HepG2 (cell line): Measurements from ENCODE around the gene MRPL9. TPM values are rescaled to one million over a fixed set of nuclear protein-coding genes. Genes with fewer than 3 reads are reported as not detected.

Source experiments
- ATAC-seq: fragments of 200-7000 bp; cut with Tn5 transposase; 3 replicates; pipeline ENCODE4 v1.9.1; 2020; ENCODE audit warnings: mild to moderate bottlenecking, moderate library complexity
- Bru-seq: library from RNA; stranded (reverse); fragments of 400-500 nt; gene quantifications from one replicate; lab custom pipeline; 2021; lab: Mats Ljungman, UMichigan
- BruChase-seq, 2 experiments: library from RNA; stranded (reverse); fragments of 400-500 nt; gene quantifications; one replicate each; lab custom pipeline; 2021; lab: Mats Ljungman, UMichigan
- BruUV-seq: library from RNA; stranded (reverse); fragments of 400-500 nt; replicated peaks from 2 replicates; lab custom pipeline; 2021; lab: Mats Ljungman, UMichigan
- CTCF ChIA-PET: fragments of 300-600 bp; formaldehyde crosslinking; extraction: SDS; loops from one replicate; lab custom pipeline; 2021; ENCODE audit warnings: low total read pairs, inconsistent platforms, low intra/inter-chr PET ratio; lab: Yijun Ruan, JAX
- POLR2A ChIA-PET: fragments of 350-600 bp; sonication (Branson Sonifier 250); formaldehyde crosslinking; loops from one replicate; lab custom pipeline; 2020; ENCODE audit warnings: antibody characterized with exemption, inconsistent platforms; lab: Yijun Ruan, JAX
- DNase-seq: peaks from one replicate; pipeline ENCODE4 v3.0.0-alpha.2; 2015; ENCODE audit warnings: low spot score
- FAIRE-seq: peaks from 3 replicates; lab custom pipeline; 2011; peaks lifted over from hg19 to GRCh38; lab: Jason Lieb, UNC
- H2AFZ ChIP-seq: one replicate; pipeline ENCODE4 v1.6.1; 2011; ENCODE audit warnings: low read length, inconsistent platforms
- H3K27ac ChIP-seq: fragments of 300-600 bp; 3 replicates; pipeline ENCODE4 v1.8.0; 2011; ENCODE audit warnings: mixed run types, mild to moderate bottlenecking, mixed read lengths, low read length, inconsistent platforms; ENCODE audit not compliant: insufficient read depth; ENCODE audit errors: extremely low read length
- H3K27me3 ChIP-seq, 2 experiments: fragments of 200-600 bp in 1 of 2; 2 replicates in 1 of 2; 3 replicates in 1 of 2; pipeline versions ENCODE4 v1.6.0 to v1.8.0; 2011; ENCODE audit warnings: low read length in 2 of 2, mild to moderate bottlenecking in 2 of 2, moderate library complexity in 2 of 2, inconsistent platforms in 1 of 2; ENCODE audit not compliant: insufficient read depth in 2 of 2, control insufficient read depth in 1 of 2
- H3K36me3 ChIP-seq, 2 experiments: fragments of 200-600 bp in 1 of 2; replicated peaks in 1 of 2; 2 replicates in 1 of 2; 3 replicates in 1 of 2; pipeline versions ENCODE4 v1.5.1 to v1.8.0; 2011; ENCODE audit warnings: low read length in 2 of 2, inconsistent platforms in 1 of 2; ENCODE audit not compliant: insufficient read depth in 2 of 2, control insufficient read depth in 1 of 2
- H3K4me1 ChIP-seq: 2 replicates; pipeline ENCODE4 v1.5.1; 2012; ENCODE audit warnings: low read length, inconsistent platforms; ENCODE audit not compliant: insufficient read depth
- H3K4me2 ChIP-seq: 2 replicates; pipeline ENCODE4 v1.6.0; 2011; ENCODE audit warnings: low read depth, low read length, inconsistent platforms
- H3K4me3 ChIP-seq, 3 experiments: fragments of 200-600 bp in 1 of 3; sonication (generic), shearing (Covaris generic) in 1 of 3; replicated peaks in 1 of 3; 2 replicates each; pipeline ENCODE4 v1.5.1; 2011 to 2016; ENCODE audit warnings: low read length in 3 of 3, inconsistent platforms in 2 of 3, low read depth in 2 of 3, mild to moderate bottlenecking in 2 of 3, control low read depth in 1 of 3, mixed read lengths in 1 of 3; ENCODE audit not compliant: insufficient read depth in 1 of 3
- H3K79me2 ChIP-seq: one replicate; pipeline ENCODE4 v1.6.1; 2011; ENCODE audit warnings: low read length, inconsistent platforms; ENCODE audit not compliant: insufficient read depth
- H3K9ac ChIP-seq: 2 replicates; pipeline ENCODE4 v1.6.0; 2011; ENCODE audit warnings: mild to moderate bottlenecking, low read depth, low read length, inconsistent platforms; ENCODE audit not compliant: insufficient read depth
- H3K9me3 ChIP-seq: 2 replicates; pipeline ENCODE4 v1.5.1; 2012; ENCODE audit warnings: mild to moderate bottlenecking, low read length
- H4K20me1 ChIP-seq: 2 replicates; pipeline ENCODE4 v1.6.0; 2011; ENCODE audit warnings: inconsistent platforms, mild to moderate bottlenecking, low read length, moderate library complexity; ENCODE audit not compliant: insufficient read depth
- ELF1 ChIP-seq: sonication (generic); formaldehyde crosslinking; IDR thresholded peaks from 2 replicates; pipeline ENCODE4 v1.4.0; 2020; ENCODE audit warnings: missing genetic modification reagents
- EZH2 ChIP-seq: conservative IDR thresholded peaks from 2 replicates; pipeline ENCODE4 v1.6.1; 2012; ENCODE audit warnings: mild to moderate bottlenecking, low read depth, low read length, moderate library complexity
- GZF1 ChIP-seq: sonication (generic); formaldehyde crosslinking; IDR thresholded peaks from 2 replicates; pipeline ENCODE4 v1.5.1; 2020; ENCODE audit warnings: mild to moderate bottlenecking, missing genetic modification reagents
- HHEX ChIP-seq: IDR thresholded peaks from 2 replicates; pipeline ENCODE4 v1.6.1; 2016; ENCODE audit warnings: control low read depth
- MYC ChIP-seq: sonication (generic); formaldehyde crosslinking; IDR thresholded peaks from 2 replicates; pipeline ENCODE4 v1.9.0; 2021; ENCODE audit warnings: missing genetic modification reagents, borderline replicate concordance
- PAF1 ChIP-seq: IDR thresholded peaks from 2 replicates; pipeline ENCODE4 v1.6.1; 2016; ENCODE audit warnings: missing genetic modification reagents, missing compliant biosample characterization
- PAX8 ChIP-seq: sonication (generic); formaldehyde crosslinking; IDR thresholded peaks from 2 replicates; pipeline ENCODE4 v1.8.0; 2022; ENCODE audit warnings: mild to moderate bottlenecking, missing genetic modification reagents, borderline replicate concordance
- RFX3 ChIP-seq: IDR thresholded peaks from 2 replicates; pipeline ENCODE4 v1.6.1; 2016; ENCODE audit warnings: missing biosample characterization, missing genetic modification reagents
- WGBS: methylation state at CpG from one replicate; pipeline ENCODE4 v1.1.6; 2017; ENCODE audit warnings: low lambda C conversion rate; 5-methylcytosine and 5-hydroxymethylcytosine counted together
- in situ Hi-C: cut with HindIII; loops from 2 replicates; pipeline ENCODE4 v1.10.0; 2017; ENCODE audit warnings: low pct_unique_long_range_greater_than_20kb; ENCODE audit not compliant: extremely low pct_ligation_motif_present
- intact Hi-C: fragments of 100-400 bp; cut with micrococcal nuclease; formaldehyde crosslinking; loops from one replicate; pipeline ENCODE4 v1.10.0; 2022; ENCODE audit not compliant: unreplicated experiment
- long read RNA-seq, 2 experiments: library from RNA in 1 of 2; library from polyadenylated mRNA in 1 of 2; stranded (forward) in 1 of 2; unstranded in 1 of 2; transcript quantifications; one replicate each; pipeline ENCODE4 v2.0.0, GENCODE V29; 2019 to 2022
- polyA minus RNA-seq, 3 experiments: library from RNA; depleted of rRNA, polyadenylated mRNA; stranded (reverse); fragments of >200 nt; gene quantifications; 2 replicates each; pipeline ENCODE4 v1.2.3, GENCODE V29; 2011; ENCODE audit warnings: low replicate concordance in 1 of 3
- polyA plus RNA-seq, 8 experiments: library from polyadenylated mRNA; depleted of rRNA in 3 of 8; stranded (reverse) in 7 of 8; unstranded in 1 of 8; fragments of >200 nt; fragmentation: Illumina TruSeq in 4 of 8; extraction: Trizol in 4 of 8; gene quantifications; 2 replicates each; pipeline versions ENCODE4 v1.2.1 to v1.2.3, GENCODE V29; 2011 to 2016; ENCODE audit warnings: low read depth in 4 of 8, missing spikeins in 1 of 8, mixed read lengths in 1 of 8; ENCODE audit not compliant: insufficient read depth in 1 of 8
- total RNA-seq, 5 experiments: library from RNA; depleted of rRNA; stranded (reverse); fragments of >200 nt; fragmentation: Illumina TruSeq; extraction: Trizol; gene quantifications; 2 replicates each; pipeline ENCODE4 v1.2.3, GENCODE V29; 2016; ENCODE audit warnings: low read depth in 1 of 5
- TF ChIP-seq, protein P1 (sequence below): sonication (generic); formaldehyde crosslinking; IDR thresholded peaks from 2 replicates; pipeline ENCODE4 v1.5.1; 2020; ENCODE audit warnings: missing genetic modification reagents, mild to moderate bottlenecking, borderline replicate concordance
- TF ChIP-seq, protein P2 (sequence below): sonication (generic); formaldehyde crosslinking; IDR thresholded peaks from 2 replicates; pipeline ENCODE4 v1.8.1; 2023; ENCODE audit warnings: missing genetic modification reagents, mild to moderate bottlenecking, borderline replicate concordance
- TF ChIP-seq, protein P3 (sequence below): sonication (generic); formaldehyde crosslinking; IDR thresholded peaks from 2 replicates; pipeline ENCODE4 v1.9.0; 2022; ENCODE audit warnings: missing genetic modification reagents, mild to moderate bottlenecking, borderline replicate concordance

The MRPL9 gene
- total RNA-seq (2016; rRNA removed; fragmentation: Illumina TruSeq; extraction: Trizol): 107 and 119 TPM in 2 replicates
- total RNA-seq (2016; cell fraction: cytosol; rRNA removed; fragmentation: Illumina TruSeq; extraction: Trizol; ENCODE audit: low read depth): 60.2 TPM in 2 replicates
- total RNA-seq (2016; cell fraction: insoluble cytoplasmic fraction; rRNA removed; fragmentation: Illumina TruSeq; extraction: Trizol): 102 and 120 TPM in 2 replicates
- total RNA-seq (2016; cell fraction: membrane; rRNA removed; fragmentation: Illumina TruSeq; extraction: Trizol): 64.6 and 69.8 TPM in 2 replicates
- 48.1 and 63.1 TPM in 2 replicates for total RNA-seq (2016; cell fraction: nucleus; rRNA removed; fragmentation: Illumina TruSeq; extraction: Trizol)
- polyA plus RNA-seq (2011; rRNA removed): 64.3 and 72.1 TPM in 2 replicates
- 52.6 and 61.1 TPM in 2 replicates for polyA plus RNA-seq (2011; cell fraction: cytosol; rRNA removed)
- 70.6 and 76.7 TPM in 2 replicates for polyA plus RNA-seq (2011; cell fraction: nucleus; rRNA removed)
- polyA plus RNA-seq (2012): 66.7 and 75.5 TPM in 2 replicates
- 43.8 and 46.0 TPM in 2 replicates for polyA plus RNA-seq (2016; cell fraction: cytosol; fragmentation: Illumina TruSeq; extraction: Trizol; ENCODE audit: low read depth)
- 120 and 126 TPM in 2 replicates for polyA plus RNA-seq (2016; cell fraction: insoluble cytoplasmic fraction; fragmentation: Illumina TruSeq; extraction: Trizol; ENCODE audit: low read depth)
- 60.2 and 71.9 TPM in 2 replicates for polyA plus RNA-seq (2016; cell fraction: membrane; fragmentation: Illumina TruSeq; extraction: Trizol; ENCODE audit: low read depth)
- polyA plus RNA-seq (2016; cell fraction: nucleus; fragmentation: Illumina TruSeq; extraction: Trizol; ENCODE audit: insufficient read depth, low read depth): 76.3 and 94.3 TPM in 2 replicates
- polyA minus RNA-seq (2011; rRNA and poly(A)+ RNA removed; ENCODE audit: low replicate concordance): 27.1 and 132 TPM in 2 replicates
- 36.5 and 37.1 TPM in 2 replicates for polyA minus RNA-seq (2011; cell fraction: cytosol; rRNA and poly(A)+ RNA removed)
- 35.1 and 42.1 TPM in 2 replicates for polyA minus RNA-seq (2011; cell fraction: nucleus; rRNA and poly(A)+ RNA removed)
- percentile 87 among the genes with signal in this experiment for Bru-seq, nascent RNA
- BruChase-seq, experiment 1, labeled RNA remaining after a 6-hour chase: percentile 93 among the genes with signal in this experiment
- percentile 86 among the genes with signal in this experiment for BruChase-seq, experiment 2, labeled RNA remaining after a 2-hour chase
- long read RNA-seq, experiment 1, transcript MRPL9-201 (6 exons, 882 nt): minor isoform, 25 of 109 reads
- long read RNA-seq, experiment 1, transcript MRPL9-202 (7 exons, 1,296 nt): major isoform, 67 of 109 reads
- long read RNA-seq, experiment 1, partial matches to known transcripts: 6 of 109 reads
- long read RNA-seq, experiment 1, other reads (novel, unspliced or antisense): 10 of 109 reads
- long read RNA-seq, experiment 2, transcript MRPL9-201 (6 exons, 882 nt): minor isoform, 29 of 154 reads
- long read RNA-seq, experiment 2, transcript MRPL9-202 (7 exons, 1,296 nt): major isoform, 91 of 154 reads
- long read RNA-seq, experiment 2, partial matches to known transcripts: 11 of 154 reads
- long read RNA-seq, experiment 2, other reads (novel, unspliced or antisense): 22 of 154 reads

DNA sequence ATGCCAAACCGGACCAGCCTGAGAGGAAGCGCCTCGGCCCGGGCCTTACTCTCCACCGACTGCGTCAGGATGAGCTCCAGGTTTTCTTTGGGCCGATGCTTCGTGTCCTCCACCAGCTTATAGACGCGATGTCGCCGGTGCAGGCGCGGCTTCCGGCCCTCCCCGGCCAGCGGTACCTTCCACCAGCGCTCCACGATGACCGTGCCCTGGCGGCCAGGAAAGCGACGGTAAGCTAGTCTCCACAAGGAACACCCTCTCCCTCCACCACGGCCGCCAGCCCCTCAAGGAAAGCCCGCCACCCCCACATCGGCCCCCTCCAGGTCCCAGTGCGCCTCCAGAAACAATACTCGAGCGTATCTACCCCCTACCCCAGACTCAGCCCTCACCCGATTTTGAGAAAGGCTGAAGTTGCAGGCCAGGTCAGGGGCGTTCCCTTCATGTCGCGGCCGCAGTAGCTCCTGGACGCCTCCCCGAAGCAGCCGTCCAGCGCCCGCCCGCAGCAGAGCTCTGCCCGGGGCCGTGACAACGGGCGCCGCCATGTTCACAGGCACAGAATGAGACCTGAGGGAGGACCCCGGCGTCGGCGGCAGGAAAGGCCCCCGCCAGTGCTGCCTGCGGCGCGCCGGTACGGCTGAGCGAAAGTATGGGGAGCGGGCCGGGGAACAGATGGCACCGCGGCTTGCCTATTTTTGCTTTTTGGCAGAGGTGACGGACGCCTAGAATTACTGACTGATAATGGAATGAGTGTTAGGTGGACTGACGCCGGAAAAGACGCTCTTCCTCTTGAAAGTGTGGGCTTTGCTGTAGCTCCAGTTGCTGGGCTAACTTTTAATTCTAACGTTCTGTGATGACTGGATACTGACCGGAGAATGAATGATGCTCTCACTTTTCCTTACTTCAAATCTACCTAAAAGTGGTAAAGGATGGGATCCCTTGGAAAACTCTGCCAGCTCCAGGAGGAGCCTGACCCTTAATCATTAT is at the start of gene MRPL9:
MRPL9 (minus strand) TSS at position 556 of the 981 bp plus-strand sequence; CDS start at position 539, 17 bp downstream.
- peak within 1 kb of the TSS; percentile 84 for H3K4me2 ChIP-seq
- H3K9me3 ChIP-seq: no peaks in the 10 kb centered on the region
- H3K4me1 ChIP-seq: peaks cover 24% of the 10 kb centered on the region
- no peaks in the 10 kb centered on the region for H4K20me1 ChIP-seq
- H3K36me3 ChIP-seq: peaks cover 6 to 28% of the 10 kb centered on the region in 2 experiments
- WGBS: under 1% methylated on average over 36 of the region's 68 CpGs
- peaks cover 5% of the 10 kb centered on the region for H3K79me2 ChIP-seq
- in situ Hi-C loops (no loop called here), intact Hi-C loops (loop anchor here (10.0 kb wide), 1 partner anchor 72 kb away; the partner anchor contains the start of genes C2CD4D and RORC)
- ChIA-PET POLR2A (interaction anchor here (0.6 to 1.7 kb wide), 12 partner anchors 13 to 1965 kb away, joined by 3 to 21 read pairs (median 4); partner anchors contain the start of genes C2CD4D, INTS3, RORC and TDRKH), CTCF (no interaction called here)
- no peaks in the 10 kb centered on the region; a peak in 1 of 5 replicates for H3K27me3 ChIP-seq
- DNase-seq (peak; percentile 60), FAIRE-seq (no peak), ATAC-seq (peak; percentile 99)
- H3K9ac ChIP-seq: peak within 1 kb of the TSS; percentile 75
- peak within 1 kb of the TSS; percentile 72 to 95 (median 92) for H3K4me3 ChIP-seq
- H3K27ac ChIP-seq: peak within 1 kb of the TSS; percentile 83
- no TSS peak for BruUV-seq
- peak within 1 kb of the TSS; percentile 79 for H2AFZ ChIP-seq
- TF ChIP-seq HHEX (CRISPR knock-in tag) (no peak), PAF1 (CRISPR knock-in tag) (no peak), EZH2 (no peak), MYC (CRISPR knock-in tag) (peak; percentile 66), GZF1 (CRISPR knock-in tag) (peak; percentile 93), PAX8 (CRISPR knock-in tag) (no peak), ELF1 (peak; percentile 40), RFX3 (CRISPR knock-in tag) (no peak)
- TF ChIP-seq, protein P1, sequence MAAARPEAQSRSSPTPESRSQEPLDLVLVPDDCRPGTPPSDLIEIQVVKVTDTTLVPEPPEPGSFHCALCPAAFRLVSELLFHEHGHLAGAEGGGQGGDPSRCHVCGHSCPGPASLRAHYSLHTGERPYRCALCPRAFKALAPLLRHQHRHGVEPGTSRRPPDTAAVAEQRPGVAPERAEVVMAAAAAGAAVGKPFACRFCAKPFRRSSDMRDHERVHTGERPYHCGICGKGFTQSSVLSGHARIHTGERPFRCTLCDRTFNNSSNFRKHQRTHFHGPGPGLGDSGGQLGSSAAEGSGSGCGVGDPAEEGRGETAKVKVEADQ (CRISPR knock-in tag): peak; percentile 87; the same call in 1 of the 2 replicates
- TF ChIP-seq, protein P2, sequence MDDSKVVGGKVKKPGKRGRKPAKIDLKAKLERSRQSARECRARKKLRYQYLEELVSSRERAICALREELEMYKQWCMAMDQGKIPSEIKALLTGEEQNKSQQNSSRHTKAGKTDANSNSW (CRISPR knock-in tag): no peak
- TF ChIP-seq, protein P3, sequence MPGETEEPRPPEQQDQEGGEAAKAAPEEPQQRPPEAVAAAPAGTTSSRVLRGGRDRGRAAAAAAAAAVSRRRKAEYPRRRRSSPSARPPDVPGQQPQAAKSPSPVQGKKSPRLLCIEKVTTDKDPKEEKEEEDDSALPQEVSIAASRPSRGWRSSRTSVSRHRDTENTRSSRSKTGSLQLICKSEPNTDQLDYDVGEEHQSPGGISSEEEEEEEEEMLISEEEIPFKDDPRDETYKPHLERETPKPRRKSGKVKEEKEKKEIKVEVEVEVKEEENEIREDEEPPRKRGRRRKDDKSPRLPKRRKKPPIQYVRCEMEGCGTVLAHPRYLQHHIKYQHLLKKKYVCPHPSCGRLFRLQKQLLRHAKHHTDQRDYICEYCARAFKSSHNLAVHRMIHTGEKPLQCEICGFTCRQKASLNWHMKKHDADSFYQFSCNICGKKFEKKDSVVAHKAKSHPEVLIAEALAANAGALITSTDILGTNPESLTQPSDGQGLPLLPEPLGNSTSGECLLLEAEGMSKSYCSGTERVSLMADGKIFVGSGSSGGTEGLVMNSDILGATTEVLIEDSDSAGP: peak; percentile 89; the same call in 1 of the 2 replicates
